ENCODE results near the gene ASCL3.
"Not testable (repeated sequence)": the region's sequence is repeated elsewhere in the genome, so short reads cannot be mapped to it uniquely, and the experiment has no call there.

ASCL3 gene

DNA sequence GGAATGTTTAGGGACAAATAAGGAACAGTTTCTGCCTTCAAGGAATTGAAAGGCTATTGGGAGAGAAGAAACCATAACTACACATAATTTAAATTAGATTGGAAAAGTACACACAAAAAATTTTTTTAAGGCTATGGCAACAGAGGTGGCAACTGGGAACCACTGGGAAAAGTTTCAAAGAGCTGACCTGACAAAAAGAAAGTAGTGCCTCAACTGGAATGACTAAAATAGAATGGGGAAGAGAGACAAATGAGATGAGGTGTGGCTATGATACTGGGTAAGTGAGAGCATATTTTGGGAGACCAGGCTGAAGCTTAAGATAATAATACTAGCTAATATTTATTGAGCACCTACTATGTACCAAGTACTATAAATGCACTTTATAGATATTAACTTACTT is 34.7 kb downstream of the ASCL3 start:
- DNase-seq: no peak

DNA sequence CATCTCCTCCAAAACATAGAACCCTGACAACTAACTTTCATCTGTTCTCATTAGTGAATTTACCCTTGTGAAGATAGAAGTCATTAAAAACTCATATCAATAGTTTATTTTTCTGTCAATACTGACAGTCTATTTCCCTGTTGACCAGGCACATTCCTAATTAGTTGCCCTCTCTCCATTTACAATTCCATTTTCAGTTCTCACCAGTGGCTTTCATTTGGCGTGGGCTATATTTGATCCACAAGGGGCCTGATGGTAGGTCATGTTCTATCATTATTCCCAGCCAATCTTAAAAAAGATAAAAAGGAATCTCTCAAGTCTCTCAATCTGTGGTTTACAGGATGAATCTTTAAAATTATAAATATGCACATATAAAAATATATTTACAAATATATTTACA is 35.7 kb downstream of the ASCL3 start:
- no peak for DNase-seq

DNA sequence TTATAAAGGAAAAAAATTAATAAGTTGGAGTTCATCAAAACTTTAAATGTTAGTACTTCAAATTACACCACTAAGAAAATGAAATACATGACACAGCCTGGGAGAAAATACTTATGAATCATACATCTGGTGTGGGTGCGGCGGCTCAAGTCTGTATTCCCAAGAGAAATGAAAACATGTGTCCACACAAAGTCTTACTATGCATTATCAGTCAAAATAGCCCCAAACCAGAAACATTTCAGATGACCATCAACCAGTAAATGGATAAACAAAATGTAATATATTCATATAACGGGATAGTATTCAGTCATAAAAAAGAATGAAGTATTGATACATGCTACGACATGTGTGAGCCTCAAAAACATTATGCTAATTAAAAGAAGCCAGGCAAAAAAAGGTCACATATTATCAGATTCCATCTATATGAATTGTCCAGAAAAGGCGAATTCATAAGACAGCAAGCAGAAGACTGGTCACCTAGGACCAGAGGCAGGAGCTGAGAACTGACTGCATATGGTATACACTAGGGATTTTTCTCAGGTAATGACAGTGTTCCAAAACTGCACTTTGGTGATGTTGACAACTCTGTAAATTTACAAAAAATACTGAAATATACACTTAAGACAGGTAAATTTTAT is 37.2 kb downstream of the ASCL3 start:
- no peak for DNase-seq

DNA sequence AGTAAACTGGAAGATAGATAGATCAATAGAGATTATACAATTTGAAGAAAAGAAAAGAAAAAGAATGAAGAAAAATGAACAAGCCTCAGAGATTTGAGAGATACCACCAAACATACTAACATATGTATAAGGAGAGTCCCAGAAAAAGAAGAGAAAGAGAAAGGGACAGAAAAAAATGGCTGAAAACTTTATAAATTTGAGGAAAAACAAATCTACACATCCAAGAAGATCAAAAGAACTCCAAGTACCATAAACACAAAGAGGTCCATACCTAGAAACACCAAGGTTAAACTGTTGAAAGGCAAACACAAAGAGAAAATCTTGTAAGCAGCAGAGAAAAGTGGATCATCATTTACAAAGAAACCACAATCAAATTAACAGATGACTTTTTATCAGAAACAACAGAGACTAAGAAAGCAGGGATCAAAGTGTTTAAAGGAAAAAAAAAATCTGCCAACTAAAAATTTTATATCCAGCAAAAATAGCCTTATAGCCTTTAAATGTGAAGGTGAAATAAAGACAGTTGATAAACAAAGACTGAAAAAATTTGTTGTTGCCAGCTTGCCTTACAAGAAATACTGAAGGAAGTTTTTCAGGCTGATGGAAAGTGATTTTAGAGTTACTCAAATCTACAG is 43.6 kb downstream of the ASCL3 start:
- DNase-seq: no peak

DNA sequence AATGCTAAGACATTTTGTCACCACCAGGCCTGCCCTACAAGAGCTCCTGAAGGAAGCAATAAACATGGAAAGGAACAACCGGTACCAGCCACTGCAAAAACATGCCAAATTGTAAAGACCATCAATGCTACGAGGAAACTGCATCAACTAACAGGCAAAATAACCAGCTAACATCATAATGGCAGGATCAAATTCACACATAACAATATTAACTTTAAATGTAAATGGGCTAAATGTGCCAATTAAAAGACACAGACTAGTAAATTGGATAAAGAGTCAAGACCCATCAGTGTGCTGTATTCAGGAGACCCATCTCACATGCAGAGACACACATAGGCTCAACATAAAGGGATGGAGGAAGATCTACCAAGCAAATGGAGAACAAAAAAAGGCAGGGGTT is 51.6 kb downstream of the ASCL3 start:
- not testable (repeated sequence) for DNase-seq

Data from CD4-positive, alpha-beta T cell treated with Interleukin-15 for 1 hour (primary cell).